Measurements from ENCODE around the gene RPAP3. TPM values are rescaled to one million over a fixed set of nuclear protein-coding genes. Genes with fewer than 3 reads are reported as not detected.

Gene RPAP3
- total and polyA plus RNA-seq, 9 of the 15 experiments (the other 6 are each of a cell fraction or from before 2014, with no cell fraction given) = 40.0 to 92.1 (median 54.1) TPM

DNA sequence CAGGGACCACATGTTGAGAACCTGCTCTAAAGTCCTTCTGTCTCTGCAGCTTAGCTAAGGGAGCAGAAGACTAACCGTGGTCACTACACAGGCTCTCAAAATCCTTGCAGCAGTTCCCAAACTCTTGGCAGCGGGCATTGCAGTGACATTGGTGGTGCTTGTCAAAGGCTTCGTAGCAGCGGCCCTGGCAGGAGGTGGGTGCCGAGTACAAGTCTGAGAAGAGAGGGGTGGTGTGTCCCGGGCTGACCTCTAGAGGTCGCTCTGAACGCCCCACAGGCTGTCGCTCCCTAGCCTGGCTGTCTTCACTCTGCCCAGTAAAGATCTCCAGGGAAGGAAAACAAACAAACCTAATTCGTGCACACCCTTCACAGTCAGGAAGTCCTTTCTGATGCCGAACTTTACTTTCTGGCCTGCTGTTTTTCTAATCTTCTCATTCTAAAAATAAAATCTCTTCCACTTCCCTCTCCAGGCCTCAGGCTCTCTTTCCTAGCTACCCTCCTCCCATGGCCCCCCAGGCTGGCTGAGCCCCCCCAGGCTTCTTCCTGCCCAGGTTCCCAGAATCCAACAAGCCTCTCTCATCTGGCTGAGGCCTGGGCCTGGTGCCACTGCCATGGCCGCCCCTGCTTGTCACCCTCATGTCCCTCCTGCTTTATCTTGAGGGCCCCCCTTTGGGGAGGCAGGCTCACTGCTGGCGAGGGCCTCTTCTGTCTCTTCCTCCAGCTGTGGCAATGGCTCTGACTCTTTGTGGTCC is 11.8 kb upstream of the RPAP3 start (continued):
- TF ChIP-seq, protein P1, sequence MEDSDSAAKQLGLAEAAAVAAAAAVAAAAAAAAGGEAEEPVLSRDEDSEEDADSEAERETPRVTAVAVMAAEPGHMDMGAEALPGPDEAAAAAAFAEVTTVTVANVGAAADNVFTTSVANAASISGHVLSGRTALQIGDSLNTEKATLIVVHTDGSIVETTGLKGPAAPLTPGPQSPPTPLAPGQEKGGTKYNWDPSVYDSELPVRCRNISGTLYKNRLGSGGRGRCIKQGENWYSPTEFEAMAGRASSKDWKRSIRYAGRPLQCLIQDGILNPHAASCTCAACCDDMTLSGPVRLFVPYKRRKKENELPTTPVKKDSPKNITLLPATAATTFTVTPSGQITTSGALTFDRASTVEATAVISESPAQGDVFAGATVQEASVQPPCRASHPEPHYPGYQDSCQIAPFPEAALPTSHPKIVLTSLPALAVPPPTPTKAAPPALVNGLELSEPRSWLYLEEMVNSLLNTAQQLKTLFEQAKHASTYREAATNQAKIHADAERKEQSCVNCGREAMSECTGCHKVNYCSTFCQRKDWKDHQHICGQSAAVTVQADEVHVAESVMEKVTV (CRISPR knock-in tag; IDR thresholded peaks at IDR 0.05) = 0 out of 2 replicates have a peak, but pooled peaks have one; percentile 22
- TF ChIP-seq ZNF551 (CRISPR knock-in tag; IDR thresholded peaks at IDR 0.05) (no peak), RUNX1 (IDR thresholded peaks at IDR 0.05; ENCODE audit: low read depth) (no peak), RB1 (IDR thresholded peaks at IDR 0.05; ENCODE audit: low read depth) (peak; percentile 45; the same call in 1 of the 2 replicates)
- TF ChIP-seq, protein P2, sequence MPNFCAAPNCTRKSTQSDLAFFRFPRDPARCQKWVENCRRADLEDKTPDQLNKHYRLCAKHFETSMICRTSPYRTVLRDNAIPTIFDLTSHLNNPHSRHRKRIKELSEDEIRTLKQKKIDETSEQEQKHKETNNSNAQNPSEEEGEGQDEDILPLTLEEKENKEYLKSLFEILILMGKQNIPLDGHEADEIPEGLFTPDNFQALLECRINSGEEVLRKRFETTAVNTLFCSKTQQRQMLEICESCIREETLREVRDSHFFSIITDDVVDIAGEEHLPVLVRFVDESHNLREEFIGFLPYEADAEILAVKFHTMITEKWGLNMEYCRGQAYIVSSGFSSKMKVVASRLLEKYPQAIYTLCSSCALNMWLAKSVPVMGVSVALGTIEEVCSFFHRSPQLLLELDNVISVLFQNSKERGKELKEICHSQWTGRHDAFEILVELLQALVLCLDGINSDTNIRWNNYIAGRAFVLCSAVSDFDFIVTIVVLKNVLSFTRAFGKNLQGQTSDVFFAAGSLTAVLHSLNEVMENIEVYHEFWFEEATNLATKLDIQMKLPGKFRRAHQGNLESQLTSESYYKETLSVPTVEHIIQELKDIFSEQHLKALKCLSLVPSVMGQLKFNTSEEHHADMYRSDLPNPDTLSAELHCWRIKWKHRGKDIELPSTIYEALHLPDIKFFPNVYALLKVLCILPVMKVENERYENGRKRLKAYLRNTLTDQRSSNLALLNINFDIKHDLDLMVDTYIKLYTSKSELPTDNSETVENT (CRISPR knock-in tag; IDR thresholded peaks at IDR 0.05) = no peak

All from K562 (cell line).